ENCODE results near the gene SMIM3. TPM values are rescaled to one million over a fixed set of nuclear protein-coding genes. Genes with fewer than 3 reads are reported as not detected.
A peak's percentile ranks its signal among the peaks of the same experiment; 100 is the strongest.

Gene SMIM3
- total and polyA plus RNA-seq, 10 of the 15 experiments (the other 5 are each of a cell fraction or from before 2014, with no cell fraction given) = 1.0 to 14.3 (median 7.7) TPM

GRCh38 chr5:150780187-150780692 lies 1.7 kb downstream of the SMIM3 start (continued):
- TF ChIP-seq SUZ12 (IDR thresholded peaks at IDR 0.05; ENCODE audit: unreplicated experiment) (no peak), BRCA1 (IDR thresholded peaks at IDR 0.05; ENCODE audit: low read depth, low read length) (no peak), JUND (IDR thresholded peaks at IDR 0.05; ENCODE audit: low read depth, low read length) (no peak), MYC (IDR thresholded peaks at IDR 0.05; ENCODE audit: insufficient read depth, insufficient read length, insufficient replicate concordance, low read length, severe bottlenecking) (no peak), NFYA (IDR thresholded peaks at IDR 0.05; ENCODE audit: borderline replicate concordance, low read depth, low read length) (no peak), ZBTB40 (IDR thresholded peaks at IDR 0.05; ENCODE audit: borderline replicate concordance) (no peak), ETV6 (conservative IDR thresholded peaks at IDR 0.05 in 1 of 2, IDR thresholded peaks at IDR 0.05 in 1 of 2; ENCODE audit: borderline replicate concordance in 1 of 2, low read depth in 1 of 2) (peak in 1 of 2 experiments; percentile 35; a peak in 1 of 4 replicates), BCL11A (IDR thresholded peaks at IDR 0.05; ENCODE audit: low read depth, low read length) (peak; percentile 58), RELA (IDR thresholded peaks at IDR 0.05; ENCODE audit: borderline replicate concordance, partially characterized antibody) (no peak), SMARCA5 (IDR thresholded peaks at IDR 0.05) (no peak), IKZF1 (conservative IDR thresholded peaks at IDR 0.05) (peak; percentile 77), BACH1 (IDR thresholded peaks at IDR 0.05; ENCODE audit: borderline replicate concordance) (no peak), MEF2B (IDR thresholded peaks at IDR 0.05; ENCODE audit: partially characterized antibody, poor library complexity, severe bottlenecking) (peak; percentile 91), SPI1 (IDR thresholded peaks at IDR 0.05; ENCODE audit: borderline replicate concordance, insufficient read depth, low read depth, low read length) (no peak), MAX (IDR thresholded peaks at IDR 0.05; ENCODE audit: low read depth, low read length) (peak; percentile 28; the same call in 1 of the 2 replicates), NFXL1 (IDR thresholded peaks at IDR 0.05; ENCODE audit: borderline replicate concordance) (no peak), CUX1 (IDR thresholded peaks at IDR 0.05; ENCODE audit: insufficient replicate concordance, low read depth, low read length) (peak; percentile 76)

Measured in GM12878 (cell line).